ENCODE measurements around the gene EGR4. TPM values are rescaled to one million over a fixed set of nuclear protein-coding genes. Genes with fewer than 3 reads are reported as not detected.
A peak's percentile ranks its signal among the peaks of the same experiment; 100 is the strongest.

EGR4 gene
- total RNA-seq, 5 donors from 2014 or later (not counting 1 experiment from before 2014, with no cell fraction given), result 0.09 to 0.35 (median 0.19) TPM; not detected in 1

DNA sequence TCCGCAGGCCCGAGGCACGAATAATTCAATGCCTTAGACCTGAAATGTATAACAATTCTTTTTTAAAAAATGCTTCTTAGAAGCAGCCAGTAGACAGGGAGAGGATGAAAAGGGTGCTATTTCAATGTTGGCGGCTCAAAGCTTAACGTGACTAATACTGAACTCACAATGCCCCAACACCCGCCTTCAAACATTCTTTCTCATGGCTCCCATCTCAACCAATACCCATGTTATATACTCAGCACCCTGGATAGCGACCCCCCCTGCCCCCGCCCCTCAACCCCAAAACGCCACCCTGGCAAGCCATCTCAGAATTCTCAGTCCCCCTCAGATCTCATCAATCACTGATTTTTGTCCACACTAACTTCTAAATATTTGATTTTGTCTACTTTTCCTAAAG, 13.5 kb downstream of the EGR4 start:
- H3K4me1 Mint-ChIP-seq, result peaks cover 9 to 11% (median 11%) of the 10 kb centered on the region in 3 donors
- WGBS (ENCODE audit: insufficient coverage), result 85% methylated on average over 5 of the region's 9 CpGs
- no peak overlapping the region for H3K4me3 ChIP-seq (ENCODE audit: control insufficient read depth in 1 of 2, extremely low read depth in 1 of 2, low read length in 1 of 2)
- peaks cover 4 to 16% of the 10 kb centered on the region in 2 experiments for H3K4me1 ChIP-seq (ENCODE audit: control insufficient read depth in 1 of 2, extremely low read depth in 1 of 2, insufficient read depth in 2 of 2, low read length in 2 of 2)
- peaks cover 15% of the 10 kb centered on the region for H3K36me3 Mint-ChIP-seq
- ChIA-PET POLR2A (no interaction called here), CTCF (interaction anchor here in 1 of 2 donors (0.9 to 1.0 kb wide), 2 partner anchors 11 to 14 kb away, joined by 4 read pairs; partner anchors contain the start of gene EGR4)
- no peak overlapping the region for H3K4me3 Mint-ChIP-seq
- no peak for ATAC-seq (replicated peaks in 1 of 4)
- H3K9me3 ChIP-seq, result no peaks in the 10 kb centered on the region
- no peaks in the 10 kb centered on the region for H3K27me3 Mint-ChIP-seq
- H3K9me3 Mint-ChIP-seq, result no peaks in the 10 kb centered on the region
- peaks cover 0 to 2% of the 10 kb centered on the region in 2 experiments for H3K27me3 ChIP-seq (replicated peaks in 1 of 2; ENCODE audit: control insufficient read depth in 2 of 2, extremely low read depth in 1 of 2, insufficient read depth in 2 of 2, low read length in 1 of 2)
- H3K27ac Mint-ChIP-seq, result no peak overlapping the region
- DNase-seq, result no peak
- H3K27ac ChIP-seq (ENCODE audit: low read length), result no peak overlapping the region
- H3K36me3 ChIP-seq (ENCODE audit: control insufficient read depth in 2 of 2, extremely low read depth in 1 of 2, insufficient read depth in 1 of 2, low read length in 1 of 2), result no peaks in the 10 kb centered on the region

DNA sequence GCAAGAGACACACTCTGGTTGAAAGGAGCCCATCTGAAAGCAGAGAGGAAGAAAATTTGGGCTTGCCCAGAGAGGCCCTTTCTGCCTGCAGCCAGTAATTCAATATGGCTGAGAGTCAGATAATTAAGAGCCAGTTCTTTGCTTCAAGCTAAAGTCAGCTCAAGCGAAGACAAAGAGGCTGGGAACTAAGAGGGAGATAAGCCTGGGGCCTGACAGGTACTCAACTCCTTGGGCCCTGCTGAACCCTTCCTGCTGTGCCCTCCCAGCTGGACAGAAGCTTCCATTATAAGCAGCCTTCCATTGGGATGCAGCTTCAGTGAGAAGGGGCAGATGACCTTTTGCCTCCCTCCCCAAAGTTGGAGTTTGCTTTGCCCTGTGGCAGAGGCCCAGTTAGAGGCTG, 21.1 kb downstream of the EGR4 start:
- DNase-seq, result no peak
- Histone ChIP-seq H3K36me3 (ENCODE audit: control insufficient read depth in 2 of 2, extremely low read depth in 1 of 2, insufficient read depth in 1 of 2, low read length in 1 of 2) (no peaks in the 10 kb centered on the region), H3K9me3 (no peaks in the 10 kb centered on the region), H3K4me3 (ENCODE audit: control insufficient read depth in 1 of 2, extremely low read depth in 1 of 2, low read length in 1 of 2) (no peak overlapping the region), H3K4me1 (ENCODE audit: control insufficient read depth in 1 of 2, extremely low read depth in 1 of 2, insufficient read depth in 2 of 2, low read length in 2 of 2) (peaks cover 3 to 13% of the 10 kb centered on the region in 2 experiments), H3K27me3 (replicated peaks in 1 of 2; ENCODE audit: control insufficient read depth in 2 of 2, extremely low read depth in 1 of 2, insufficient read depth in 2 of 2, low read length in 1 of 2) (no peaks in the 10 kb centered on the region), H3K27ac (ENCODE audit: low read length) (no peak overlapping the region)
- POLR2A ChIA-PET, result interaction anchor here in 1 of 2 donors (0.6 kb wide), 1 partner anchor 111 kb away, joined by 3 read pairs; no protein-coding TSS in a partner anchor
- Mint-ChIP-seq H3K36me3 (peaks cover 6% of the 10 kb centered on the region), H3K9me3 (no peaks in the 10 kb centered on the region), H3K4me1 (peaks cover 18 to 23% (median 22%) of the 10 kb centered on the region in 3 donors), H3K4me3 (no peak overlapping the region), H3K27ac (no peak overlapping the region), H3K27me3 (no peaks in the 10 kb centered on the region)
- CTCF ChIA-PET, result no interaction called here
- 83% methylated on average over 1 of the region's 1 CpG for WGBS (ENCODE audit: insufficient coverage)
- no peak for ATAC-seq (replicated peaks in 1 of 4)

DNA sequence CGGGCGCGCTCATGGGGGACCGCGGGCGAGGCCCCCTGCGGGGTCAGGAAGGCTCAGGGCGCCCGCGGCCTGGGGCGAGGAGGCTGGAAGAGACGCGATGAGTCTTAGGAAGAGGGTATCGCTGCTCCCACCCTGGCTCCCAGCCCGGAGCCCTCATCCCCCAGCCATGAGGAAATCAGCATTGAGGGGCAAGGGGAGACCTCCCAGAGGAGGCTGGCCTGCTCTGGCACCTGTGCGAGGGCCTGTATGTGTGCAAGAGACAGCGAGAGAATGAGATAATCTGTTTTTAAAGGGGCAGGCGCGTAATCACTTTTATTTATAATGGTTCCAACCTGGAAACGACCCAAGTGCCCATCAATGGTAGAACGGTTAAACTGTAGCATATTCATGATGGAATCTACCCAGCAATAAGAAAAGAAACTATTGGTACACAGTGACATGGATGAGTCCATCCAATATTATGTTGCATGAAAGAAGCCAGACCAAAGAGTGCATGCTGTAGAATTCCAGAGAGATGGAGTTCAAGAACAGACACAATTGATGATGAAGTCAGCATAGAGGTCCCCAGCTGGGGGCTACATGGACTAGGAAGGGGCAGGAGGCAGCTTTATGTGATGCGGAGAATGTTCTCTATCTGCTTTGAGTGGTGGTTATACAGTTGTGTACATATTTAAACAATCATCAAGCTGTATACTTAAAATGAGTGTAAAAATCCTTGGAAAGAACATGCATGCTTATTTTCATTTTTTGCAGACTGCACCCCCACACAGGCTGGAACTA, 23.5 kb downstream of the EGR4 start:
- POLR2A ChIA-PET, result no interaction called here
- H3K27ac Mint-ChIP-seq, result peak overlapping the region; percentile 65 to 87
- CTCF ChIA-PET, result no interaction called here
- no peaks in the 10 kb centered on the region for H3K9me3 Mint-ChIP-seq
- peak in 1 of 4 experiments; percentile 2 for ATAC-seq (replicated peaks in 1 of 4)
- peak overlapping the region; percentile 58 for H3K27ac ChIP-seq (ENCODE audit: low read length)
- peak overlapping the region; percentile 68 to 77 (median 73) for H3K4me3 Mint-ChIP-seq
- peaks cover 3 to 13% of the 10 kb centered on the region in 2 experiments for H3K4me1 ChIP-seq (ENCODE audit: control insufficient read depth in 1 of 2, extremely low read depth in 1 of 2, insufficient read depth in 2 of 2, low read length in 2 of 2)
- no peaks in the 10 kb centered on the region for H3K9me3 ChIP-seq
- peaks cover 6% of the 10 kb centered on the region for H3K36me3 Mint-ChIP-seq
- WGBS (ENCODE audit: insufficient coverage), result 50% methylated on average over 15 of the region's 22 CpGs
- no peak for DNase-seq
- H3K4me1 Mint-ChIP-seq, result peaks cover 21 to 30% (median 29%) of the 10 kb centered on the region in 3 donors
- no peaks in the 10 kb centered on the region for H3K27me3 Mint-ChIP-seq
- H3K4me3 ChIP-seq (ENCODE audit: control insufficient read depth in 1 of 2, extremely low read depth in 1 of 2, low read length in 1 of 2), result peak overlapping the region; percentile 40 to 54
- peaks cover 0 to 3% of the 10 kb centered on the region in 2 donors for H3K36me3 ChIP-seq (ENCODE audit: control insufficient read depth in 2 of 2, extremely low read depth in 1 of 2, insufficient read depth in 1 of 2, low read length in 1 of 2)
- no peaks in the 10 kb centered on the region for H3K27me3 ChIP-seq (replicated peaks in 1 of 2; ENCODE audit: control insufficient read depth in 2 of 2, extremely low read depth in 1 of 2, insufficient read depth in 2 of 2, low read length in 1 of 2)

DNA sequence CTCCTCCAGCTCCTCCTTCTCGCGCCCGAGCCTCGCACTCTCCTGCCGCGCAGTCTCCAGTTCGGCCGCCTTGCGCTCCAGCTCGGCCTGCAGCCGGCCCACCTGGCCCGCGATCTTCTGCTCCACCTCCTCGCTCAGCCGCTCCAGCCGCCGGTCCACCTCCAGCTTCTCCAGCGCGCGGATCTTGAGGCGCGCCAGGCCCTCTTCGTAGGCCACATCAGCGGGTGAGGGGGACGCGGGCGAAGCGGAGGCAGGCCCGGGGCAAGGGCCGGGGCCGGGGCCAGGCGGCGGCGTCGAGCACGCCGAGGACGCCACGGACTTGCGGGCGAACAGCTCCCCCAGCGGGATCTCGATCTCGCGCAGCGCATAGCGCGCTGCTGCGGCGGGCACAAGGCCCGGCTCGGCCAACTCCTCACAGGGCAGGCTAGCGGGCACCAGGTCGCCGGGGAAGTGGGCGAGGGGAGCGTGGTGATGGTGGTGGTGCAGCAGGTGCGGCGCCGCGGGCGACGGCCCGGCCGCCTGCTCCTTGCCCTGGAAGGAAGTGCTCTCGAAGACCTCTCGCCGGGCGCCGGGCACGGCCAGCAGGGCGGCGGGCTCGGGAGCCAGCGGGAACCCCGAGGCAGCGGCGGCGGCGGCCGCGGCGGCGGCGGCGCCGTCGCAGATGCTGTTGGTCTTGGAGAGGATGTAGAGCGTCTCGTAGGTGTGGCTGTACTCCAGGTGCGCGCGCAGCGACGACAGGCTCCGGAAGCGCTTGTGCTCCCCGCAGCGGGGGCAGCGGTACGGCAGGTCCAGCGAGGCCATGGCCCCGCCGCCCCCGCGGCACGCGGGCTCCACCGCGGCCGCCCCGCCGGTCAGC, 24.3 kb downstream of the EGR4 start:
- H3K4me1 ChIP-seq (ENCODE audit: control insufficient read depth in 1 of 2, extremely low read depth in 1 of 2, insufficient read depth in 2 of 2, low read length in 2 of 2), result peaks cover 3 to 13% of the 10 kb centered on the region in 2 experiments
- peak; percentile 52 to 88 (median 74) for DNase-seq
- Mint-ChIP-seq H3K9me3 (no peaks in the 10 kb centered on the region), H3K36me3 (peaks cover 7% of the 10 kb centered on the region), H3K27me3 (no peaks in the 10 kb centered on the region), H3K27ac (peak overlapping the region in 1 of 2 donors; percentile 82), H3K4me3 (peak overlapping the region; percentile 66 to 77 (median 72)), H3K4me1 (peaks cover 21 to 30% (median 29%) of the 10 kb centered on the region in 3 donors)
- 48% methylated on average over 95 of the region's 113 CpGs for WGBS (ENCODE audit: insufficient coverage)
- H3K27me3 ChIP-seq (replicated peaks in 1 of 2; ENCODE audit: control insufficient read depth in 2 of 2, extremely low read depth in 1 of 2, insufficient read depth in 2 of 2, low read length in 1 of 2), result no peaks in the 10 kb centered on the region
- ChIA-PET POLR2A (no interaction called here), CTCF (no interaction called here)
- no peaks in the 10 kb centered on the region for H3K9me3 ChIP-seq
- ATAC-seq (replicated peaks in 1 of 4), result peak; percentile 94 to 96 (median 94)
- H3K36me3 ChIP-seq (ENCODE audit: control insufficient read depth in 2 of 2, extremely low read depth in 1 of 2, insufficient read depth in 1 of 2, low read length in 1 of 2), result peaks cover 3 to 4% of the 10 kb centered on the region in 2 donors
- no peak overlapping the region for H3K27ac ChIP-seq (ENCODE audit: low read length)
- peak overlapping the region; percentile 40 to 54 for H3K4me3 ChIP-seq (ENCODE audit: control insufficient read depth in 1 of 2, extremely low read depth in 1 of 2, low read length in 1 of 2)

DNA sequence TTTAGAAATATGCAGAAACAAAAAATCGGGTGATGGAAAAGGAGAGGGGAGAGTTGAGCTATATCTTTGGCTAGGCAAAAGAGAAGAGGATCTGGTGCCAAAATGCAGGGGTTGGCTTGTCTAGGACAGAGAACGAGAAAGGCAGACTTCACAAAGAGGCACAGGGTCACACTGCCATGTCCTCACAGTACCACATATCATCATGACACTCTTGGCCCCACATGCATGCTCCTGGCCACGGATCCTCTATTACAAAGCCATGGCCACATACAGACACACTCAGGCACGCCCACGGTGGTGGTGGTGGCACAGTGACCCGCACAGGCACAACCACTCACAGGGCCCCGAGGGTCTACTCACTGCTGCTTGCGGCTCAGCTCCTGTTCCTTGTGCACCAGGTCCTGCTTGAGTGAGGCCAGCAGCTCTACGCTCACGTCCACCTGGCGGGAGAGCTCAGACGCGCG, 24.9 kb downstream of the EGR4 start:
- Histone ChIP-seq H3K4me3 (ENCODE audit: control insufficient read depth in 1 of 2, extremely low read depth in 1 of 2, low read length in 1 of 2) (peak overlapping the region in 1 of 2 donors; percentile 5), H3K27me3 (replicated peaks in 1 of 2; ENCODE audit: control insufficient read depth in 2 of 2, extremely low read depth in 1 of 2, insufficient read depth in 2 of 2, low read length in 1 of 2) (no peaks in the 10 kb centered on the region), H3K36me3 (ENCODE audit: control insufficient read depth in 2 of 2, extremely low read depth in 1 of 2, insufficient read depth in 1 of 2, low read length in 1 of 2) (peaks cover 5 to 10% of the 10 kb centered on the region in 2 donors), H3K27ac (ENCODE audit: low read length) (no peak overlapping the region), H3K9me3 (no peaks in the 10 kb centered on the region), H3K4me1 (ENCODE audit: control insufficient read depth in 1 of 2, extremely low read depth in 1 of 2, insufficient read depth in 2 of 2, low read length in 2 of 2) (peaks cover 3 to 13% of the 10 kb centered on the region in 2 experiments)
- peaks cover 7% of the 10 kb centered on the region for H3K36me3 Mint-ChIP-seq
- H3K9me3 Mint-ChIP-seq, result no peaks in the 10 kb centered on the region
- ChIA-PET CTCF (interaction anchor here in 1 of 2 donors (0.5 kb wide), 1 partner anchor 77 kb away, joined by 4 read pairs; no protein-coding TSS in a partner anchor), POLR2A (no interaction called here)
- H3K27me3 Mint-ChIP-seq, result no peaks in the 10 kb centered on the region
- peak overlapping the region; percentile 66 to 77 (median 72) for H3K4me3 Mint-ChIP-seq
- WGBS (ENCODE audit: insufficient coverage), result 94% methylated on average over 14 of the region's 14 CpGs
- no peak for ATAC-seq (replicated peaks in 1 of 4)
- DNase-seq, result no peak
- peaks cover 21 to 30% (median 29%) of the 10 kb centered on the region in 3 donors for H3K4me1 Mint-ChIP-seq
- peak overlapping the region in 1 of 2 donors; percentile 82 for H3K27ac Mint-ChIP-seq

DNA sequence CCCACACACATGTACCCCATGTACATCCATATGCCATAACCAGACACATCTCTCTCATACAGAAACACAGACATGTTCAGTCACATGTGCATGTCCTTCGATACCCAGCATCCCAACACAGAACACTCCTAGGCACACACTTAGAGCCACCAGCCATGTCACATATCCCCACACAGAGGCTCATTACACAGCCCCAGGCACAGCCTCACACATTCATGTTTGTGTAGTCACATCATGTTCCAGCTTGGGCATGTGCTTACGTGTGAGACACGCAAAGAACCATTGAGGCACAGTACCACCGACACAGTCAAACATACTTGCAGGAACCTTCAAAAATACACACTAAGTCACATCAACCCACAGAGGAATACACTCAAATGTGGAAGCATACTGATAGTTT, 26.3 kb downstream of the EGR4 start:
- WGBS (ENCODE audit: insufficient coverage), result 100% methylated on average over 4 of the region's 4 CpGs
- Histone ChIP-seq H3K27ac (ENCODE audit: low read length) (no peak overlapping the region), H3K4me1 (ENCODE audit: control insufficient read depth in 1 of 2, extremely low read depth in 1 of 2, insufficient read depth in 2 of 2, low read length in 2 of 2) (peaks cover 3 to 13% of the 10 kb centered on the region in 2 experiments), H3K36me3 (ENCODE audit: control insufficient read depth in 2 of 2, extremely low read depth in 1 of 2, insufficient read depth in 1 of 2, low read length in 1 of 2) (peaks cover 10 to 11% of the 10 kb centered on the region in 2 donors), H3K9me3 (no peaks in the 10 kb centered on the region), H3K27me3 (replicated peaks in 1 of 2; ENCODE audit: control insufficient read depth in 2 of 2, extremely low read depth in 1 of 2, insufficient read depth in 2 of 2, low read length in 1 of 2) (no peaks in the 10 kb centered on the region), H3K4me3 (ENCODE audit: control insufficient read depth in 1 of 2, extremely low read depth in 1 of 2, low read length in 1 of 2) (no peak overlapping the region)
- Mint-ChIP-seq H3K9me3 (no peaks in the 10 kb centered on the region), H3K4me1 (peaks cover 21 to 30% (median 29%) of the 10 kb centered on the region in 3 donors), H3K4me3 (peak overlapping the region in 1 of 3 donors; percentile 37), H3K36me3 (peaks cover 7% of the 10 kb centered on the region), H3K27ac (no peak overlapping the region), H3K27me3 (no peaks in the 10 kb centered on the region)
- CTCF ChIA-PET, result no interaction called here
- DNase-seq, result no peak
- POLR2A ChIA-PET, result no interaction called here
- no peak for ATAC-seq (replicated peaks in 1 of 4)
